Breast epithelium (tissue), 4 donors: ENCODE measurements around the gene FBXL19. TPM values are rescaled to one million over a fixed set of nuclear protein-coding genes. Genes with fewer than 3 reads are reported as not detected.

Experiments used
- DNase-seq, 2 donors: peaks; one replicate each; pipeline ENCODE4 v3.0.0-alpha.2; 2019; ENCODE audit warnings: low spot score in 2 of 2
- H3K27ac ChIP-seq, 2 donors: fragments of 200-600 bp; sonication (generic) in 1 of 2; one replicate each; pipeline ENCODE4 v1.5.1; 2016 to 2019; ENCODE audit warnings: mild to moderate bottlenecking in 1 of 2
- H3K27me3 ChIP-seq, 2 donors: fragments of 200-600 bp; sonication (generic) in 1 of 2; one replicate each; pipeline versions ENCODE4 v1.5.1 to v1.6.0; 2017 to 2019; ENCODE audit warnings: control low read depth in 1 of 2, mild to moderate bottlenecking in 1 of 2
- H3K36me3 ChIP-seq: fragments of 200-600 bp; one replicate; pipeline ENCODE4 v1.5.1; 2019
- H3K4me1 ChIP-seq, 2 donors: fragments of 200-600 bp; sonication (generic); one replicate each; pipeline ENCODE4 v1.5.1; 2016 to 2019; ENCODE audit warnings: control low read depth in 1 of 2
- H3K4me3 ChIP-seq, 3 donors: fragments of 200-600 bp; sonication (generic); 1 replicate in 2 of 3; 2 replicates in 1 of 3; pipeline ENCODE4 v1.5.1; 2016 to 2019; ENCODE audit warnings: mild to moderate bottlenecking in 3 of 3, moderate library complexity in 2 of 3
- H3K9me3 ChIP-seq, 2 donors: fragments of 200-600 bp; sonication (generic) in 1 of 2; one replicate each; pipeline ENCODE4 v1.5.1; 2016 to 2019; ENCODE audit warnings: control low read depth in 1 of 2
- POLR2A ChIP-seq: fragments of 450-650 bp; IDR thresholded peaks from one replicate; pipeline ENCODE4 v1.6.1; 2016; ENCODE audit warnings: antibody characterized with exemption, mild to moderate bottlenecking, moderate library complexity
- POLR2AphosphoS5 ChIP-seq, 3 donors: sonication (generic); formaldehyde crosslinking; IDR thresholded peaks; one replicate each; pipeline ENCODE4 v1.6.1; 2017; ENCODE audit warnings: antibody characterized with exemption in 3 of 3
- intact Hi-C: fragments of 100-400 bp; cut with DNase I; formaldehyde crosslinking; loops from one replicate; pipeline ENCODE4 v1.15.1; 2023; ENCODE audit warnings: low total_unique reads
- total RNA-seq, 3 donors: library from RNA; depleted of rRNA; stranded (reverse); fragments of >200 nt; gene quantifications; one replicate each; pipeline ENCODE4 v1.1.0, GENCODE V29; 2016
- TF ChIP-seq, protein P1 (sequence below), 3 donors: fragments of 450-650 bp; IDR thresholded peaks; one replicate each; pipeline ENCODE4 v1.5.1; 2016 to 2017; ENCODE audit warnings: antibody characterized with exemption in 3 of 3, mild to moderate bottlenecking in 3 of 3, moderate library complexity in 3 of 3

FBXL19 gene
- total RNA-seq, 3 donors from 2014 or later, result 4.5 to 12.7 (median 9.2) TPM

DNA sequence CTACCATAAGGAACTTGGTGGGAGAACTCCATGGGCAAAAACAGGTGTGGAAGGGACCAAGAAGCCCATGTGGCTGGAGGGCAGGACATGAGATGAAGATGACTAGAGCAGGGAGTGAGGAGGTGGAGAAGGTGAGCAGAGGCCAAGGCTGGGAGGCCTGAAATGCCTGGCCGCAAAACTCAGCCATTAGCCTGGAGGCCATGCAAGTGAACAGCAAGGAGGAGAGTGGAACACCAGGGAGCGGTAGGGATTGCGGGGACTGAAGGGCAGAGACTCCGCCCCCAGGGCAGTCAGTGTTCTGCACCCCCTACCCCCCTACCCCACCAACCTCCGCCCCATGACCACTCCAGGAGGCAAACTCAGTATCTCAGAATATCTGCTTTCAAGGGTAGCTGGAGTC is 46.5 kb upstream of the FBXL19 start:
- no peak for DNase-seq
- H3K27ac ChIP-seq, result peak overlapping the region; percentile 89 to 94
- TF ChIP-seq POLR2AphosphoS5 (IDR thresholded peaks at IDR 0.05) (no peak), POLR2A (no peak)
- TF ChIP-seq, protein P1, sequence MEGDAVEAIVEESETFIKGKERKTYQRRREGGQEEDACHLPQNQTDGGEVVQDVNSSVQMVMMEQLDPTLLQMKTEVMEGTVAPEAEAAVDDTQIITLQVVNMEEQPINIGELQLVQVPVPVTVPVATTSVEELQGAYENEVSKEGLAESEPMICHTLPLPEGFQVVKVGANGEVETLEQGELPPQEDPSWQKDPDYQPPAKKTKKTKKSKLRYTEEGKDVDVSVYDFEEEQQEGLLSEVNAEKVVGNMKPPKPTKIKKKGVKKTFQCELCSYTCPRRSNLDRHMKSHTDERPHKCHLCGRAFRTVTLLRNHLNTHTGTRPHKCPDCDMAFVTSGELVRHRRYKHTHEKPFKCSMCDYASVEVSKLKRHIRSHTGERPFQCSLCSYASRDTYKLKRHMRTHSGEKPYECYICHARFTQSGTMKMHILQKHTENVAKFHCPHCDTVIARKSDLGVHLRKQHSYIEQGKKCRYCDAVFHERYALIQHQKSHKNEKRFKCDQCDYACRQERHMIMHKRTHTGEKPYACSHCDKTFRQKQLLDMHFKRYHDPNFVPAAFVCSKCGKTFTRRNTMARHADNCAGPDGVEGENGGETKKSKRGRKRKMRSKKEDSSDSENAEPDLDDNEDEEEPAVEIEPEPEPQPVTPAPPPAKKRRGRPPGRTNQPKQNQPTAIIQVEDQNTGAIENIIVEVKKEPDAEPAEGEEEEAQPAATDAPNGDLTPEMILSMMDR (IDR thresholded peaks at IDR 0.05), result no peak
- intact Hi-C loops, result no loop called here
- H3K4me1 ChIP-seq, result peaks cover 0 to 9% of the 10 kb centered on the region in 2 donors
- no peaks in the 10 kb centered on the region for H3K36me3 ChIP-seq
- H3K4me3 ChIP-seq, result peak overlapping the region; percentile 95 to 97 (median 96)
- no peaks in the 10 kb centered on the region for H3K27me3 ChIP-seq
- H3K9me3 ChIP-seq, result no peaks in the 10 kb centered on the region

GRCh38 chr16:30882429-30883310 is 40.7 kb upstream of the FBXL19 start:
- Histone ChIP-seq H3K36me3 (no peaks in the 10 kb centered on the region), H3K27me3 (no peaks in the 10 kb centered on the region), H3K4me3 (no peak overlapping the region), H3K4me1 (no peaks in the 10 kb centered on the region), H3K27ac (no peak overlapping the region), H3K9me3 (no peaks in the 10 kb centered on the region)
- intact Hi-C loops, result no loop called here
- no peak for DNase-seq
- TF ChIP-seq, protein P1 (IDR thresholded peaks at IDR 0.05), result no peak
- TF ChIP-seq POLR2AphosphoS5 (IDR thresholded peaks at IDR 0.05) (no peak), POLR2A (no peak)

DNA sequence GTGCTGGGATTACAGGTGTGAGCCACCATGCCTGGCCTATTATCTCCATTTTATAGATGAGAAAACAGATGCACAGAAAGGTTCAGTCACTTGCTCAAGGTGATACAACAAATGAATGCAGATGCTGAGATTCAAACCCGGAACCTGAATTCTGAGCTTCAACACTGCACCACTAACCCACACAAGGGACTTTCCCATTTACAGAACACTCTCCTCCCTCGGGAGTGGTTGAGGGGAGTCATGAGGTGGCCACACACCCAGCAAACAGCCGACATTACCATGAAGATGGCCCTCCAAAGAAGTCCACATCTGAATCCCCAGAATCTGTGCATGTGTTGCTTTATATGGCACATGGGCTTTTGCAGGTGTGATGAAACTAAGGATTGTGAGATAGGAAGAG is 38.6 kb upstream of the FBXL19 start:
- H3K27me3 ChIP-seq, result no peaks in the 10 kb centered on the region
- H3K4me1 ChIP-seq, result no peaks in the 10 kb centered on the region
- no peaks in the 10 kb centered on the region for H3K9me3 ChIP-seq
- TF ChIP-seq, protein P1 (IDR thresholded peaks at IDR 0.05), result no peak
- no peak for TF ChIP-seq POLR2AphosphoS5 (IDR thresholded peaks at IDR 0.05)
- no peak for TF ChIP-seq POLR2A
- no peak for DNase-seq
- no peak overlapping the region for H3K27ac ChIP-seq
- intact Hi-C loops, result no loop called here
- no peaks in the 10 kb centered on the region for H3K36me3 ChIP-seq
- H3K4me3 ChIP-seq, result no peak overlapping the region

- no peak overlapping the region for H3K4me3 ChIP-seq
- H3K27me3 ChIP-seq, result no peaks in the 10 kb centered on the region
- DNase-seq, result no peak
- TF ChIP-seq, protein P1 (IDR thresholded peaks at IDR 0.05), result no peak
- no peak for TF ChIP-seq POLR2A
- TF ChIP-seq POLR2AphosphoS5 (IDR thresholded peaks at IDR 0.05), result no peak
- no peaks in the 10 kb centered on the region for H3K36me3 ChIP-seq
- no peaks in the 10 kb centered on the region for H3K4me1 ChIP-seq
- intact Hi-C loops, result no loop called here
- no peaks in the 10 kb centered on the region for H3K9me3 ChIP-seq
- H3K27ac ChIP-seq, result no peak overlapping the region
These were observed 38.2 kb upstream of the FBXL19 start for GRCh38 chr16:30885196-30885595.

GRCh38 chr16:30886145-30886544 is 37.2 kb upstream of the FBXL19 start:
- Histone ChIP-seq H3K27me3 (no peaks in the 10 kb centered on the region), H3K9me3 (no peaks in the 10 kb centered on the region), H3K4me3 (no peak overlapping the region), H3K27ac (no peak overlapping the region), H3K36me3 (no peaks in the 10 kb centered on the region), H3K4me1 (no peaks in the 10 kb centered on the region)
- intact Hi-C loops, result no loop called here
- TF ChIP-seq, protein P1 (IDR thresholded peaks at IDR 0.05), result no peak
- TF ChIP-seq POLR2A (no peak), POLR2AphosphoS5 (IDR thresholded peaks at IDR 0.05) (no peak)
- DNase-seq, result no peak
